ENCODE results near the gene CTDSP1. TPM values are rescaled to one million over a fixed set of nuclear protein-coding genes. Genes with fewer than 3 reads are reported as not detected.

The CTDSP1 gene
- total and polyA plus RNA-seq, 3 donors from 2014 or later, result 60.7 to 87.3 (median 65.2) TPM

GRCh38 chr2:218452079-218452478 is 52.4 kb downstream of the CTDSP1 start:
- DNase-seq, result no peak
- 80 to 82% methylated on average over 1 of the region's 1 CpG for WGBS, 2 donors
- no peaks in the 10 kb centered on the region for H3K36me3 ChIP-seq (ENCODE audit: low read depth, missing control alignments)
- intact Hi-C loops (cut with DNase I; ENCODE audit: low total_unique reads), result no loop called here
- no peak for TF ChIP-seq POLR2A (IDR thresholded peaks at IDR 0.05)
- TF ChIP-seq, protein P1, sequence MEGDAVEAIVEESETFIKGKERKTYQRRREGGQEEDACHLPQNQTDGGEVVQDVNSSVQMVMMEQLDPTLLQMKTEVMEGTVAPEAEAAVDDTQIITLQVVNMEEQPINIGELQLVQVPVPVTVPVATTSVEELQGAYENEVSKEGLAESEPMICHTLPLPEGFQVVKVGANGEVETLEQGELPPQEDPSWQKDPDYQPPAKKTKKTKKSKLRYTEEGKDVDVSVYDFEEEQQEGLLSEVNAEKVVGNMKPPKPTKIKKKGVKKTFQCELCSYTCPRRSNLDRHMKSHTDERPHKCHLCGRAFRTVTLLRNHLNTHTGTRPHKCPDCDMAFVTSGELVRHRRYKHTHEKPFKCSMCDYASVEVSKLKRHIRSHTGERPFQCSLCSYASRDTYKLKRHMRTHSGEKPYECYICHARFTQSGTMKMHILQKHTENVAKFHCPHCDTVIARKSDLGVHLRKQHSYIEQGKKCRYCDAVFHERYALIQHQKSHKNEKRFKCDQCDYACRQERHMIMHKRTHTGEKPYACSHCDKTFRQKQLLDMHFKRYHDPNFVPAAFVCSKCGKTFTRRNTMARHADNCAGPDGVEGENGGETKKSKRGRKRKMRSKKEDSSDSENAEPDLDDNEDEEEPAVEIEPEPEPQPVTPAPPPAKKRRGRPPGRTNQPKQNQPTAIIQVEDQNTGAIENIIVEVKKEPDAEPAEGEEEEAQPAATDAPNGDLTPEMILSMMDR (IDR thresholded peaks at IDR 0.05), result no peak
- H3K27ac ChIP-seq, result no peak overlapping the region
- H3K27me3 ChIP-seq, result no peaks in the 10 kb centered on the region
- H3K9me3 ChIP-seq, result no peaks in the 10 kb centered on the region
- H3K4me1 ChIP-seq, result no peaks in the 10 kb centered on the region
- H3K4me3 ChIP-seq, result no peak overlapping the region

MicroRNAs encoded within 50 kb of the gene (microRNA counts, 767-probe panel; counts per million panel counts)
- microRNA hsa-miR-26b-5p, result 8,470 to 8,981 counts per million in 2 donors

Small RNAs within 50 kb of the gene (microRNA-seq; reads per million reads assigned to microRNA genes)
- gene MIR26B (ENCODE audit: borderline number of aligned reads in 2 of 2, borderline replicate concordance in 1 of 2), result 43,629 to 45,648 reads per million in 2 donors

Small RNAs within 50 kb of the gene (small RNA-seq; reads per million reads assigned to genes)
- 80.8 to 111 reads per million in 2 donors for gene MIR26B

Other genes with a start within 250 kb of the CTDSP1 start
- gene CXCR1, start 232.9 kb upstream of the CTDSP1 start, total RNA-seq, result under 1 TPM in 1 of 2 donors, not detected in 1; 0.16 TPM
- gene CXCR1, start 232.9 kb upstream of the CTDSP1 start, polyA plus RNA-seq (ENCODE audit: insufficient read depth, low read depth, low replicate concordance), result 0.61 TPM
- gene ARPC2, start 182.7 kb upstream of the CTDSP1 start, total RNA-seq, result 100 to 1,000 TPM; 255 to 271 TPM
- gene ARPC2, start 182.7 kb upstream of the CTDSP1 start, polyA plus RNA-seq (ENCODE audit: insufficient read depth, low read depth, low replicate concordance), result 338 TPM
- gene GPBAR1, start 138.9 kb upstream of the CTDSP1 start, total RNA-seq, result 1 to 10 TPM; 1.5 to 1.8 TPM
- gene GPBAR1, start 138.9 kb upstream of the CTDSP1 start, polyA plus RNA-seq (ENCODE audit: insufficient read depth, low read depth, low replicate concordance), result 3.4 TPM
- gene AAMP, start 129.7 kb upstream of the CTDSP1 start, total RNA-seq, result 100 to 1,000 TPM; 154 to 177 TPM
- gene AAMP, start 129.7 kb upstream of the CTDSP1 start, polyA plus RNA-seq (ENCODE audit: insufficient read depth, low read depth, low replicate concordance), result 112 TPM
- 10 to 100 TPM; 79.3 to 84.2 TPM for gene PNKD, start 129.3 kb upstream of the CTDSP1 start, total RNA-seq
- gene PNKD, start 129.3 kb upstream of the CTDSP1 start, polyA plus RNA-seq (ENCODE audit: insufficient read depth, low read depth, low replicate concordance), result 90.7 TPM
- gene TMBIM1, start 107.4 kb upstream of the CTDSP1 start, total RNA-seq, result 10 to 100 TPM; 59.9 to 81.0 TPM
- 77.6 TPM for gene TMBIM1, start 107.4 kb upstream of the CTDSP1 start, polyA plus RNA-seq (ENCODE audit: insufficient read depth, low read depth, low replicate concordance)
- 1 to 10 TPM; 2.0 to 5.7 TPM for gene CATIP, start 43.0 kb upstream of the CTDSP1 start, total RNA-seq
- gene CATIP, start 43.0 kb upstream of the CTDSP1 start, polyA plus RNA-seq (ENCODE audit: insufficient read depth, low read depth, low replicate concordance), result 19.6 TPM
- gene SLC11A1, start 17.6 kb upstream of the CTDSP1 start, total RNA-seq, result 10 to 100 TPM; 12.7 to 32.3 TPM
- 2.8 TPM for gene SLC11A1, start 17.6 kb upstream of the CTDSP1 start, polyA plus RNA-seq (ENCODE audit: insufficient read depth, low read depth, low replicate concordance)
- gene VIL1, start 19.3 kb downstream of the CTDSP1 start, total RNA-seq, result under 1 TPM; 0.50 to 0.71 TPM
- gene VIL1, start 19.3 kb downstream of the CTDSP1 start, polyA plus RNA-seq (ENCODE audit: insufficient read depth, low read depth, low replicate concordance), result 1.6 TPM
- gene USP37, start 168.5 kb downstream of the CTDSP1 start, total RNA-seq, result 10 to 100 TPM; 39.3 to 81.4 TPM
- 26.7 TPM for gene USP37, start 168.5 kb downstream of the CTDSP1 start, polyA plus RNA-seq (ENCODE audit: insufficient read depth, low read depth, low replicate concordance)
- 100 to 1,000 TPM; 118 to 129 TPM for gene CNOT9, start 169.0 kb downstream of the CTDSP1 start, total RNA-seq
- 55.4 TPM for gene CNOT9, start 169.0 kb downstream of the CTDSP1 start, polyA plus RNA-seq (ENCODE audit: insufficient read depth, low read depth, low replicate concordance)
- gene PLCD4, start 208.0 kb downstream of the CTDSP1 start, total RNA-seq, result 1 to 10 TPM; 8.2 to 9.0 TPM
- gene PLCD4, start 208.0 kb downstream of the CTDSP1 start, polyA plus RNA-seq (ENCODE audit: insufficient read depth, low read depth, low replicate concordance), result 13.9 TPM

Measured in testis (tissue), 3 donors.